ENCODE results near the gene MTCL3.
A peak's percentile ranks its signal among the peaks of the same experiment; 100 is the strongest.

MTCL3 gene

DNA sequence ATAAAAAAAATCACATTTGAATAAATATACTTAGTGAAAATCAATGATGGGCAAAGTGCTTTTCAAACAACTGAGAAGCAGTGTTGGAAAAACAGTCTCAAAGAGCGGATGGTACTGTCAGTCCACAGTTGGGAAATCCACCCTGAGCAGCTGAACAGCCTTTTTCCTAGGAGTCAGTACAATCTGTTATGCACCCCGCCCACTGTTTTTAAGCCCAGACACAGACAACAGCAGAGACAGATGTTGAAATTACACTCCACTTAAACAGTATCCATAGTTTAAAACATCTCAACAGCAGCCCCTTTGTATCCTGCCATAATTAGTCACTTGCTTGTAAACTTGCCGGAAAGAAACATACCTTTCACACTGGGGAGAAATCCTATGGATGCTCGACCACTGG, 60.3 kb downstream of the MTCL3 start:
- Histone ChIP-seq H3K27ac (peak overlapping the region; percentile 37 to 45), H3K4me1 (ENCODE audit: control insufficient read depth in 1 of 2, low read depth in 2 of 2) (peaks cover 15 to 42% of the 10 kb centered on the region in 2 donors), H3K27me3 (replicated peaks; ENCODE audit: insufficient read depth) (no peaks in the 10 kb centered on the region), H3K9me3 (no peaks in the 10 kb centered on the region), H3K36me3 (no peaks in the 10 kb centered on the region), H3K4me3 (peak overlapping the region; percentile 53)
- TF ChIP-seq, protein P1, sequence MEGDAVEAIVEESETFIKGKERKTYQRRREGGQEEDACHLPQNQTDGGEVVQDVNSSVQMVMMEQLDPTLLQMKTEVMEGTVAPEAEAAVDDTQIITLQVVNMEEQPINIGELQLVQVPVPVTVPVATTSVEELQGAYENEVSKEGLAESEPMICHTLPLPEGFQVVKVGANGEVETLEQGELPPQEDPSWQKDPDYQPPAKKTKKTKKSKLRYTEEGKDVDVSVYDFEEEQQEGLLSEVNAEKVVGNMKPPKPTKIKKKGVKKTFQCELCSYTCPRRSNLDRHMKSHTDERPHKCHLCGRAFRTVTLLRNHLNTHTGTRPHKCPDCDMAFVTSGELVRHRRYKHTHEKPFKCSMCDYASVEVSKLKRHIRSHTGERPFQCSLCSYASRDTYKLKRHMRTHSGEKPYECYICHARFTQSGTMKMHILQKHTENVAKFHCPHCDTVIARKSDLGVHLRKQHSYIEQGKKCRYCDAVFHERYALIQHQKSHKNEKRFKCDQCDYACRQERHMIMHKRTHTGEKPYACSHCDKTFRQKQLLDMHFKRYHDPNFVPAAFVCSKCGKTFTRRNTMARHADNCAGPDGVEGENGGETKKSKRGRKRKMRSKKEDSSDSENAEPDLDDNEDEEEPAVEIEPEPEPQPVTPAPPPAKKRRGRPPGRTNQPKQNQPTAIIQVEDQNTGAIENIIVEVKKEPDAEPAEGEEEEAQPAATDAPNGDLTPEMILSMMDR (IDR thresholded peaks at IDR 0.05) = no peak
- DNase-seq (ENCODE audit: low spot score) (no peak), ATAC-seq (ENCODE audit: insufficient number of reproducible peaks, low FRiP score, low read depth) (no peak)

DNA sequence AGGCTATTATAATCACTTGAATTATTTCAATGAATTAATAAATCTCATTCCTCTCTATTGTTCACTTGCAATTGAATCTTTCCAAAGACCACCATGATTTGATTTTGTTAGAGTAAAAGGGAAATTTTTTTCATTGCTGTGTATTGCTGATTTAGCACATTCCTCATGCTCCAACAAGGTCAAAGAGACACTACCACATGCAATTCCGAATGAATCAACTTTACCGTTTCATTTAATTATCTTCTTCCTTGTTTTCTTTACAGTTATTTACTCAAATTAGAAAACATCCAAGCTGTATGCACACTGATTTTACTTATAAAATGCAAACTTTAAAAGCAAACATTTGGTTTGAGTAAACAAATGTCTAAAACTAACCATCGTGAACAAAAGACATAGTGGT, 60.9 kb downstream of the MTCL3 start:
- peak overlapping the region; percentile 53 for H3K4me3 ChIP-seq
- H3K36me3 ChIP-seq = no peaks in the 10 kb centered on the region
- DNase-seq (ENCODE audit: low spot score) = no peak
- no peaks in the 10 kb centered on the region for H3K9me3 ChIP-seq
- ATAC-seq (ENCODE audit: insufficient number of reproducible peaks, low FRiP score, low read depth) = no peak
- no peaks in the 10 kb centered on the region for H3K27me3 ChIP-seq (replicated peaks; ENCODE audit: insufficient read depth)
- peak overlapping the region in 1 of 2 donors; percentile 45 for H3K27ac ChIP-seq
- peaks cover 15 to 36% of the 10 kb centered on the region in 2 donors for H3K4me1 ChIP-seq (ENCODE audit: control insufficient read depth in 1 of 2, low read depth in 2 of 2)
- TF ChIP-seq, protein P1 (IDR thresholded peaks at IDR 0.05) = no peak

DNA sequence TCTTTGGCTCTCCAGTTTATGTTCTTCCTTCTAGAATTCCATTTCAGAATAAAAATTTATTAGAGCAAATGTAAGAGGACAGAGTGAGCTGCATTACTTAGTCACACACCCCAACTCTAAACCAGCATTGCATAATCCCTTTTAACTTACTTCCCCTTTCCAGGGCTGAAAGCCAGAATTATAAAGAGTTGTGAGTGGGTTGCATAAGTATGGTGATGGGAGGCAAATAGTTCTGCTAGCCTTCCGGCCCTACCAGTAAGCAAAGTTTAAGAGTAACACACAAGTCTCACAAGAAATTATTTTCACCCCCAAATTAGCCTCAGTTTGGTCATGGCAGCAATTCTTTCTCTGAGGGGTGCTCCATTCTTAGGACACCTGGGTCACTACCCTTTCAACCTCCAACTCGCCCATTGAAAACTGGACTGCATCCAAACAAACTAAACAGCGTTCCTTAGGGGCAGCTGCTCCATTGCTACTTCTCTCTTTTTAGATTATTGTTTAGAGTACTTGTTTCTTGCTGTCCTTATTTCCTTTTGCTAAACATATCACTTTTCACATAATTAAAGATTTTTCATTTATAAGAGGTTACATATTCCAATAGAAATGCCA, 61.6 kb downstream of the MTCL3 start:
- TF ChIP-seq, protein P1 (IDR thresholded peaks at IDR 0.05) = no peak
- Histone ChIP-seq H3K27me3 (replicated peaks; ENCODE audit: insufficient read depth) (no peaks in the 10 kb centered on the region), H3K36me3 (no peaks in the 10 kb centered on the region), H3K27ac (no peak overlapping the region), H3K9me3 (no peaks in the 10 kb centered on the region), H3K4me3 (no peak overlapping the region), H3K4me1 (ENCODE audit: control insufficient read depth in 1 of 2, low read depth in 2 of 2) (peaks cover 11 to 30% of the 10 kb centered on the region in 2 donors)
- ATAC-seq (ENCODE audit: insufficient number of reproducible peaks, low FRiP score, low read depth) (no peak), DNase-seq (ENCODE audit: low spot score) (no peak)

DNA sequence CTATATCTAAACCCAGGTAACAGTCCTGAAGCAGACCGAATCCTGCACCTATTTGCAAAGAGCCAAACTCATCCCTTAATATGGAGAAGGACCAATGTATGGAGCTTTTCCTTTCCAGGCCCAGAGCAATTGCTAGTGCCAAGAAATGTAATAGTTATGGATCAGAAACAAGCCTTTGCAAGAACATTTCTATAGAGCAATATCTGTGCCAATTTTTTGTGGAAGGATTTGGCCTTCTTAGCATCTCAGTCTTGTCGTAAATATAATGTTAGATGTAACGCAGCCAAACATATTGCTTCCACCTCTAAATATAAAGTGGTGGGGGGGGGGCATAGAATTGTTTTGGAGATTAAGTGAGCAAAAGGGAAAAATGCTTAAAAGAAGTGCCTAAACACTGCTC, 62.7 kb downstream of the MTCL3 start:
- Histone ChIP-seq H3K9me3 (no peaks in the 10 kb centered on the region), H3K27me3 (replicated peaks; ENCODE audit: insufficient read depth) (no peaks in the 10 kb centered on the region), H3K4me1 (ENCODE audit: control insufficient read depth in 1 of 2, low read depth in 2 of 2) (peaks cover 11 to 29% of the 10 kb centered on the region in 2 donors), H3K4me3 (no peak overlapping the region), H3K36me3 (no peaks in the 10 kb centered on the region), H3K27ac (no peak overlapping the region)
- TF ChIP-seq, protein P1 (IDR thresholded peaks at IDR 0.05) = no peak
- ATAC-seq (ENCODE audit: insufficient number of reproducible peaks, low FRiP score, low read depth) = no peak
- DNase-seq (ENCODE audit: low spot score) = no peak

DNA sequence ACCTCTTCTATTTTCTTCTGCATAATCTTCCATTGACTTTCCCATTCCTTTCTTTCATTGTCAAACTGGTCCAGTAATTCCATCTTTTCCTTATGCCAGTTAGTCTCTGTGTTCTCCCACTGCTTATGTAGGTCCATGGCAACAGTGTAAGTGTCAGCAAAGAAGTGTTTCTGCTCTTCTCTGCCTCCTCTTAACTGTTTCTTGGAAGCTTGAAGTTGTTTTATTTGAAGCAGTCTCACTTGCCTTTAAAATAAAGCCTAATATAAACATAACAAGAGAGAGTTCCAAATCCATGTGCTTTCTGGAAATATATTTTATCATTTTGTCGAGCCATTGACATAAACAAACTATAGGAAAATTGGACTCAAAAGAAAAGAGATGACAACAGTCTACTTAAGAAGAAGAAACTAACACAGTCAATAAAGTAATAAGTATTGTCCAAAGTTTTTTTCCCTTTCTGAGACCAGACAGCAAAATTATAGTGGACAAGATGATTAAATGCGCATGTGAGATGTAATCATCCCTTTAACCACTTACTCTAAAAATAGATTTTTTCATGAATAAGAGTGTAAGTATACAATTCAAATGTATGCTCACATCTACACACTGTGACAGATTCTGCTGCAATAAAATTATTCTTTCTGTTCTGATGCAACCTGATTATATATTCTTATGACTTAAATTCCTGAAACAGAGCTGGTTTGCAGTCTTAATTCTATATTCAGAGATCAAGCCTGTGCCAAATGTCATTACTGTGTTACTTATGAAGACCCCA, 65.1 kb downstream of the MTCL3 start:
- H3K27ac ChIP-seq = no peak overlapping the region
- no peaks in the 10 kb centered on the region for H3K9me3 ChIP-seq
- peaks cover 7 to 23% of the 10 kb centered on the region in 2 donors for H3K4me1 ChIP-seq (ENCODE audit: control insufficient read depth in 1 of 2, low read depth in 2 of 2)
- no peak for DNase-seq (ENCODE audit: low spot score)
- H3K27me3 ChIP-seq (replicated peaks; ENCODE audit: insufficient read depth) = no peaks in the 10 kb centered on the region
- H3K36me3 ChIP-seq = no peaks in the 10 kb centered on the region
- ATAC-seq (ENCODE audit: insufficient number of reproducible peaks, low FRiP score, low read depth) = no peak
- TF ChIP-seq, protein P1 (IDR thresholded peaks at IDR 0.05) = no peak
- H3K4me3 ChIP-seq = no peak overlapping the region

All from thoracic aorta (tissue), 2 donors.